LNCAP (cell line): ENCODE measurements around the gene RBPMS2.

Experiments
- CTCF ChIP-seq: fragments of 450-650 bp; IDR thresholded peaks from 2 replicates; pipeline ENCODE4 v1.5.1; 2017; ENCODE audit warnings: mild to moderate bottlenecking

RBPMS2 gene

GRCh38 chr15:64792282-64792681 is 16.9 kb upstream of the RBPMS2 start:
- no peak for TF ChIP-seq CTCF

GRCh38 chr15:64791401-64791800 is 16.0 kb upstream of the RBPMS2 start:
- no peak for TF ChIP-seq CTCF

- TF ChIP-seq CTCF = no peak
These were observed 8.4 kb upstream of the RBPMS2 start for GRCh38 chr15:64783796-64784195.

GRCh38 chr15:64782751-64783150 is 7.4 kb upstream of the RBPMS2 start:
- TF ChIP-seq CTCF = no peak

- no peak for TF ChIP-seq CTCF
These were observed 5.9 kb upstream of the RBPMS2 start for GRCh38 chr15:64781299-64781698.

- TF ChIP-seq CTCF = no peak
These were observed 5.3 kb upstream of the RBPMS2 start for GRCh38 chr15:64780600-64781156.

GRCh38 chr15:64779630-64780029 is 4.2 kb upstream of the RBPMS2 start:
- no peak for TF ChIP-seq CTCF

GRCh38 chr15:64779024-64779423 is 3.6 kb upstream of the RBPMS2 start:
- TF ChIP-seq CTCF = no peak
